SU-DHL-6 (cell line): ENCODE results near the gene CRYZ.

Experiments
- H2AFZ ChIP-seq: fragments of 200-600 bp; sonication (generic); 2 replicates; pipeline ENCODE4 v1.6.1; 2014; ENCODE audit warnings: low read depth, mild to moderate bottlenecking, moderate library complexity, mixed read lengths, antibody characterized with exemption, low read length; ENCODE audit not compliant: severe bottlenecking
- H3F3A ChIP-seq: fragments of 200-600 bp; shearing (Covaris generic); 2 replicates; pipeline ENCODE4 v1.6.0; 2016; ENCODE audit warnings: antibody characterized with exemption, mild to moderate bottlenecking; ENCODE audit not compliant: insufficient read depth
- H3K27ac ChIP-seq: fragments of 200-600 bp; sonication (generic); 2 replicates; pipeline ENCODE4 v1.5.1; 2016; ENCODE audit warnings: low read depth, mild to moderate bottlenecking, low read length, moderate library complexity, mixed read lengths
- H3K27me3 ChIP-seq: fragments of 200-600 bp; sonication (generic), shearing (Covaris generic); 2 replicates; pipeline ENCODE4 v1.6.0; 2014; ENCODE audit warnings: mild to moderate bottlenecking, low read length
- H3K36me3 ChIP-seq: fragments of 200-600 bp; sonication (generic); 2 replicates; pipeline ENCODE4 v1.6.1; 2014; ENCODE audit warnings: mild to moderate bottlenecking, low read length, mixed read lengths
- H3K4me2 ChIP-seq: fragments of 300-600, 200-600 bp; shearing (Covaris generic), sonication (generic); 2 replicates; pipeline ENCODE4 v1.6.0; 2014; ENCODE audit warnings: low read length, low read depth, mild to moderate bottlenecking; ENCODE audit not compliant: poor library complexity, severe bottlenecking
- H3K4me3 ChIP-seq: fragments of 200-600 bp; sonication (generic); 2 replicates; pipeline ENCODE4 v1.5.1; 2014; ENCODE audit warnings: antibody characterized with exemption, low read length, mild to moderate bottlenecking, mixed read lengths; ENCODE audit not compliant: insufficient read depth, poor library complexity, severe bottlenecking
- H3K79me2 ChIP-seq: fragments of 200-600 bp; sonication (generic); 2 replicates; pipeline ENCODE4 v1.6.1; 2014; ENCODE audit warnings: mild to moderate bottlenecking, low read length, moderate library complexity; ENCODE audit not compliant: insufficient read depth
- H3K9ac ChIP-seq: fragments of 200-600 bp; sonication (generic); 2 replicates; pipeline ENCODE4 v1.7.0; 2014; ENCODE audit warnings: mild to moderate bottlenecking, low read length
- H3K9me2 ChIP-seq: fragments of 200-600 bp; sonication (generic); replicated peaks from 2 replicates; pipeline ENCODE4 v1.6.1; 2014; ENCODE audit warnings: low read length; ENCODE audit not compliant: insufficient read depth
- H3K9me3 ChIP-seq: fragments of 200-600 bp; sonication (generic); 2 replicates; pipeline ENCODE4 v1.6.1; 2014; ENCODE audit warnings: low read length, mixed read lengths; ENCODE audit not compliant: insufficient read depth
- H4K20me1 ChIP-seq: fragments of 200-600 bp; sonication (generic); 2 replicates; pipeline ENCODE4 v1.6.1; 2014; ENCODE audit warnings: low read depth, mild to moderate bottlenecking, antibody characterized with exemption, low read length, moderate library complexity, mixed read lengths
- EZH2phosphoT487 ChIP-seq: fragments of 200-600 bp; sonication (generic), shearing (Covaris generic); conservative IDR thresholded peaks from 2 replicates; pipeline ENCODE4 v1.6.1; 2018; ENCODE audit warnings: mild to moderate bottlenecking, antibody characterized with exemption, low read length, moderate library complexity, mixed read lengths
- TF ChIP-seq, protein P1 (sequence below): fragments of 200-600 bp; sonication (generic); IDR thresholded peaks from one replicate; pipeline ENCODE4 v1.5.1; 2017; ENCODE audit warnings: antibody characterized with exemption, mild to moderate bottlenecking, low read length, moderate library complexity; ENCODE audit not compliant: insufficient read depth, poor library complexity, severe bottlenecking

CRYZ gene

GRCh38 chr1:74681851-74682250 is 51.0 kb downstream of the CRYZ start:
- Histone ChIP-seq H3K79me2 (no peaks in the 10 kb centered on the region), H3K9ac (no peak overlapping the region), H4K20me1 (no peaks in the 10 kb centered on the region), H2AFZ (no peak overlapping the region), H3K4me3 (no peak overlapping the region), H3K36me3 (no peaks in the 10 kb centered on the region), H3K9me2 (no peaks in the 10 kb centered on the region), H3K27ac (no peak overlapping the region), H3K9me3 (no peaks in the 10 kb centered on the region), H3K27me3 (no peaks in the 10 kb centered on the region), H3K4me2 (no peak overlapping the region), H3F3A (no peaks in the 10 kb centered on the region)
- no peak for TF ChIP-seq EZH2phosphoT487
- TF ChIP-seq, protein P1, sequence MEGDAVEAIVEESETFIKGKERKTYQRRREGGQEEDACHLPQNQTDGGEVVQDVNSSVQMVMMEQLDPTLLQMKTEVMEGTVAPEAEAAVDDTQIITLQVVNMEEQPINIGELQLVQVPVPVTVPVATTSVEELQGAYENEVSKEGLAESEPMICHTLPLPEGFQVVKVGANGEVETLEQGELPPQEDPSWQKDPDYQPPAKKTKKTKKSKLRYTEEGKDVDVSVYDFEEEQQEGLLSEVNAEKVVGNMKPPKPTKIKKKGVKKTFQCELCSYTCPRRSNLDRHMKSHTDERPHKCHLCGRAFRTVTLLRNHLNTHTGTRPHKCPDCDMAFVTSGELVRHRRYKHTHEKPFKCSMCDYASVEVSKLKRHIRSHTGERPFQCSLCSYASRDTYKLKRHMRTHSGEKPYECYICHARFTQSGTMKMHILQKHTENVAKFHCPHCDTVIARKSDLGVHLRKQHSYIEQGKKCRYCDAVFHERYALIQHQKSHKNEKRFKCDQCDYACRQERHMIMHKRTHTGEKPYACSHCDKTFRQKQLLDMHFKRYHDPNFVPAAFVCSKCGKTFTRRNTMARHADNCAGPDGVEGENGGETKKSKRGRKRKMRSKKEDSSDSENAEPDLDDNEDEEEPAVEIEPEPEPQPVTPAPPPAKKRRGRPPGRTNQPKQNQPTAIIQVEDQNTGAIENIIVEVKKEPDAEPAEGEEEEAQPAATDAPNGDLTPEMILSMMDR, result no peak

DNA sequence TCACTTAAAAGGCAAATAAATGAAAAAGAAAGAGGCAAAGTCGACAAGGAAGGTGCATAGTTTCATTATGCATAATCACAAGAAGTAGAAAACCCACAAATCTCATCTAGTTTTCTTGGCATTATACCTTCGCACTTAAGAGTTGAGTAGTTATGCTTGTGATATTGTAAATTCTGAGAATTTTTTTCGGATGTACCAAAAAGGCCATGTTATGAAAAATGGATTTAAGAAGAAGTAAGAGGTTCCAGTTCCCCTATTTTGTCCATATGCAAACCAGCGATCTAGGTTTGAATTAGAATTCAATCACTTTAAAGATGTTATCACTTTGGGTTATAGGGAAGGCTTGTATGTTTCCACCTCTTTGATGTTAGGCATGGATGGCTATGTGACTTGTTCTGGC is 51.4 kb downstream of the CRYZ start:
- H3K27me3 ChIP-seq, result no peaks in the 10 kb centered on the region
- no peaks in the 10 kb centered on the region for H3K9me2 ChIP-seq
- H3K4me2 ChIP-seq, result no peak overlapping the region
- no peaks in the 10 kb centered on the region for H4K20me1 ChIP-seq
- no peak overlapping the region for H3K4me3 ChIP-seq
- H3K27ac ChIP-seq, result no peak overlapping the region
- no peak overlapping the region for H2AFZ ChIP-seq
- H3F3A ChIP-seq, result no peaks in the 10 kb centered on the region
- no peaks in the 10 kb centered on the region for H3K9me3 ChIP-seq
- TF ChIP-seq EZH2phosphoT487, result no peak
- TF ChIP-seq, protein P1, result no peak
- no peaks in the 10 kb centered on the region for H3K79me2 ChIP-seq
- no peaks in the 10 kb centered on the region for H3K36me3 ChIP-seq
- no peak overlapping the region for H3K9ac ChIP-seq

DNA sequence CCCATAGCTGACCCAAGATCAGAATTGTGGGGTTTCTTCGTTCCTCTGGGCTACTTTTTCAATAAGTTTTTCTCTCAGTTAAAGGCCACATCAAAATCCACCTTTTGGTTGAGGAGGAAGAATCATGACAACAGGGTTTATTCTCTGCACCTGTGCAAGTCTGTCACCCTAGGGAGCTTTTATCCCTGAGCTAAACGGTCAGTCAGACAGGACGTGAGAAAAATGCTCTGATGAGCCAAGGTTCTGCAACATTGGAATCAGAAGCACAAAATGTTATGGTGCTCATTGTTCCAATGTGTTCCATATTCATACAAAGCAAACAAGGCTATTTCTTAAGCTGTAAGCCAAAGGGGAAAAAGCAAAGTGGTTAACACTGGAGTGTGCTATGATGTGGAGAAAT is 51.8 kb downstream of the CRYZ start:
- Histone ChIP-seq H3K9me3 (no peaks in the 10 kb centered on the region), H3K79me2 (no peaks in the 10 kb centered on the region), H3K4me3 (no peak overlapping the region), H3K36me3 (no peaks in the 10 kb centered on the region), H3K4me2 (no peak overlapping the region), H3K9me2 (no peaks in the 10 kb centered on the region), H2AFZ (no peak overlapping the region), H3F3A (no peaks in the 10 kb centered on the region), H3K27me3 (no peaks in the 10 kb centered on the region), H4K20me1 (no peaks in the 10 kb centered on the region), H3K27ac (no peak overlapping the region), H3K9ac (no peak overlapping the region)
- TF ChIP-seq, protein P1, result no peak
- TF ChIP-seq EZH2phosphoT487, result no peak
